OCI-LY3 (cell line): ENCODE measurements around the gene CAMTA1.

ENCODE experiments used
- EZH2phosphoT487 ChIP-seq: fragments of 200-600 bp; shearing (Covaris generic); IDR thresholded peaks from 2 replicates; pipeline ENCODE4 v1.6.1; 2018; ENCODE audit warnings: antibody characterized with exemption, mixed run types, low read depth
- TF ChIP-seq, protein P1 (sequence below): fragments of 200-600, 300-600 bp; sonication (generic); IDR thresholded peaks from 2 replicates; pipeline ENCODE4 v1.5.1; 2014; ENCODE audit warnings: antibody characterized with exemption, low read length, low read depth

DNA sequence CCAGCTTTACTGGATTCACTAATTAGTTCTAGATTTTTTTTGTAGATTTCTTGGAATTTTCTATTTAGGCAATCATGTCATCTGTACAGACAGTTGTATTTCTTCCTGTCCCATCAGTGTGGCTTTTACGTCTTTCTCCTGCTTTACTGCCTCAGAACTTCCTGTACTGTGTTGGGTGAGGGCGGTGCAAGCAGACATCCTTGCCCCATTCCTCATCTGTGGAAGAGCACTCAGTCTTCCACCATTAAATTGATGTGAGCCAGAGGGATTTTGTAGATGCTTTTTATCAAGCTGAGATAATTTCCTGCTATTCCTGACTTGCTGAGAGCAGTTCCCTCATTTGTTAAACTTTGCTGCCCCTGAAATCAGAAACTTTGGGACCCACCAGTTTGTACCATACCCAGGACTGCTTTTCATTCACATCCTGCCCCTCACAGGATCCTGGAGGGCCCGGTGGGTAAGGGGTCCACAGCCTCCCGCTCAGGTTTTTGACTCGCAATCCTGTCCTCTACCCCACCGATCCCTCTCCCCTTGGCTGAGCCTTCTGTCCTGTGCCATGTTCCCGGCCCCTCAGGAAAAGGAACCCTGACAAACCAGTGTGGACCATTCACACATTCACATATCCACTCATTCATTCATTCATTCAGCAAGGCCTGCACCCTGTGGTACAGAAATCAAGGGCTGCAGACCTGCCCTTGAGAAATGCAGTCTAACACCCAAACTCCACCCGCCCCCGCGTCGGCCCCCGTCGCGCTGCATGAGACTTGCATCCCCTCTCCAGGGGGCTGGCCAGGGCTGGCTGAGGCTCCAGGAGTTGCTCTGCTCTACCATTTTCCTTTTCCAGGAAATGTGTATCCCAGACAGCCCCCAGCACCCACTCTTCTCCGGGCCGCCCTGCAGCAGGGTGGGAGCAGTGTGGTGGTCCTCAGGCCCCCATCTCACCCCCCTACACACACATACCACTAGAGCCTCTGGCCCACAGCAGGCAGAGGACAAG is 739.4 kb downstream of the CAMTA1 start:
- TF ChIP-seq, protein P1, sequence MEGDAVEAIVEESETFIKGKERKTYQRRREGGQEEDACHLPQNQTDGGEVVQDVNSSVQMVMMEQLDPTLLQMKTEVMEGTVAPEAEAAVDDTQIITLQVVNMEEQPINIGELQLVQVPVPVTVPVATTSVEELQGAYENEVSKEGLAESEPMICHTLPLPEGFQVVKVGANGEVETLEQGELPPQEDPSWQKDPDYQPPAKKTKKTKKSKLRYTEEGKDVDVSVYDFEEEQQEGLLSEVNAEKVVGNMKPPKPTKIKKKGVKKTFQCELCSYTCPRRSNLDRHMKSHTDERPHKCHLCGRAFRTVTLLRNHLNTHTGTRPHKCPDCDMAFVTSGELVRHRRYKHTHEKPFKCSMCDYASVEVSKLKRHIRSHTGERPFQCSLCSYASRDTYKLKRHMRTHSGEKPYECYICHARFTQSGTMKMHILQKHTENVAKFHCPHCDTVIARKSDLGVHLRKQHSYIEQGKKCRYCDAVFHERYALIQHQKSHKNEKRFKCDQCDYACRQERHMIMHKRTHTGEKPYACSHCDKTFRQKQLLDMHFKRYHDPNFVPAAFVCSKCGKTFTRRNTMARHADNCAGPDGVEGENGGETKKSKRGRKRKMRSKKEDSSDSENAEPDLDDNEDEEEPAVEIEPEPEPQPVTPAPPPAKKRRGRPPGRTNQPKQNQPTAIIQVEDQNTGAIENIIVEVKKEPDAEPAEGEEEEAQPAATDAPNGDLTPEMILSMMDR = no peak
- no peak for TF ChIP-seq EZH2phosphoT487
